Parathyroid adenoma (tissue), 2 donors: ENCODE data around the gene TFDP1.
A peak's percentile ranks its signal among the peaks of the same experiment; 100 is the strongest.

Source experiments
- H2AFZ ChIP-seq: fragments of 300-600 bp; sonication (generic); one replicate; pipeline ENCODE4 v1.7.0; 2017; ENCODE audit warnings: antibody characterized with exemption, mild to moderate bottlenecking
- H3K27ac ChIP-seq: fragments of 300-600 bp; sonication (generic); one replicate; pipeline ENCODE4 v1.7.0; 2017
- H3K27me3 ChIP-seq: fragments of 300-600 bp; sonication (generic); one replicate; pipeline ENCODE4 v1.7.0; 2017; ENCODE audit warnings: low read length; ENCODE audit not compliant: control insufficient read depth, insufficient read depth
- H3K36me3 ChIP-seq: fragments of 300-600 bp; sonication (generic); one replicate; pipeline ENCODE4 v1.7.0; 2017; ENCODE audit warnings: low read length; ENCODE audit not compliant: control insufficient read depth, insufficient read depth
- H3K4me1 ChIP-seq: fragments of 300-600 bp; sonication (generic); one replicate; pipeline ENCODE4 v1.7.0; 2017; ENCODE audit warnings: control low read depth
- H3K4me2 ChIP-seq: fragments of 300-600 bp; sonication (generic); one replicate; pipeline ENCODE4 v1.7.0; 2017; ENCODE audit warnings: low read length
- H3K4me3 ChIP-seq: fragments of 300-600 bp; sonication (generic); one replicate; pipeline ENCODE4 v1.7.0; 2017; ENCODE audit warnings: low read depth, low read length
- H3K79me2 ChIP-seq: fragments of 300-600 bp; sonication (generic); one replicate; pipeline ENCODE4 v1.7.0; 2017; ENCODE audit warnings: control low read depth
- H3K9ac ChIP-seq: fragments of 300-600 bp; sonication (generic); one replicate; pipeline ENCODE4 v1.7.0; 2017; ENCODE audit warnings: mild to moderate bottlenecking
- H3K9me3 ChIP-seq: fragments of 300-600 bp; sonication (generic); one replicate; pipeline ENCODE4 v1.7.0; 2017; ENCODE audit warnings: low read length; ENCODE audit not compliant: control insufficient read depth
- TF ChIP-seq, protein P1 (sequence below): fragments of 300-600 bp; sonication (generic); IDR thresholded peaks from one replicate; pipeline ENCODE4 v1.7.0; 2017; ENCODE audit warnings: antibody characterized with exemption, mild to moderate bottlenecking
- donor health status: primary hyperparathyroidism.

TFDP1 gene

DNA sequence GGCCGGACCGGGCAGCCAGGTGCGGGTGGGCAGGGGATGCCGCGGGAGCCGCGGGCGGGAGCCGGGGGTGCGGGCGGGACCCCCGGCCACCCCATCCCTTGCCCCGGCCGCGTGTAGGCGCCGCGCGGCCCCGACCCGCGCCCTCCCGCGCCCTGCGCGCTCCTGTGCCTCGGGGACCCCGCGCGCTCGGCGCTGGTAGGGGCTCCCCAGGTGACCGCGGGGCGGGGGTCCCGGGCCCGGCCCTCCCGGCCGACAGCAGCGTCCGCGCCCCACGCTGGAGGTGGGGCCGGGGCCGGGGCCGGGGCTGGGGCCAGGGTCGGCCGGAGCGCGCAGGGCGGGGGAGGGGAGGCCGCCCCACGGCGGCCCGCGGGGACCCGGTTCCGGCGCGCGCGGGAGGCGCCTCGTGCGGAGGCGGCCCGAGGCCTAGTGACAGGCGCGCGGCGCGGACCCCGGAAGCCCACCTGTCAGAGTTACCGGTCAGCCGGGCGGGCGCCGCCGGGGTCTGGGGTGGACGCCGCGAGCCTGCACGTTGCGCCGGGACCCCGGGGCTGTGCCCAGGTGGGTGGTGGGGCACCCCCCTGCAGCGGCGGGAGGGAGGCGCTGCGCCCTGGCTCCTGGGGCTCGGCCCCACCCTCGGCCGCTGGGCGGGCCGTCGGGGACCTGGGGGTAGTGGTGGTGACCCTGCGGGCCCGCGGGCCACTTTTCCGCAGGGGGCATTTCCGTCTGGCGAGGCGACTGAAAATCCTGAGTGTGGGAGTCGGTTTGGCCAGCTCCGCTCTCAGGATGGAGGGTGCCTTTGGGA, 518 bp downstream of the TFDP1 start:
- peaks cover 3% of the 10 kb centered on the region for H3K79me2 ChIP-seq
- H3K4me1 ChIP-seq, result no peaks in the 10 kb centered on the region
- no peak overlapping the region for H3K4me3 ChIP-seq
- TF ChIP-seq, protein P1, sequence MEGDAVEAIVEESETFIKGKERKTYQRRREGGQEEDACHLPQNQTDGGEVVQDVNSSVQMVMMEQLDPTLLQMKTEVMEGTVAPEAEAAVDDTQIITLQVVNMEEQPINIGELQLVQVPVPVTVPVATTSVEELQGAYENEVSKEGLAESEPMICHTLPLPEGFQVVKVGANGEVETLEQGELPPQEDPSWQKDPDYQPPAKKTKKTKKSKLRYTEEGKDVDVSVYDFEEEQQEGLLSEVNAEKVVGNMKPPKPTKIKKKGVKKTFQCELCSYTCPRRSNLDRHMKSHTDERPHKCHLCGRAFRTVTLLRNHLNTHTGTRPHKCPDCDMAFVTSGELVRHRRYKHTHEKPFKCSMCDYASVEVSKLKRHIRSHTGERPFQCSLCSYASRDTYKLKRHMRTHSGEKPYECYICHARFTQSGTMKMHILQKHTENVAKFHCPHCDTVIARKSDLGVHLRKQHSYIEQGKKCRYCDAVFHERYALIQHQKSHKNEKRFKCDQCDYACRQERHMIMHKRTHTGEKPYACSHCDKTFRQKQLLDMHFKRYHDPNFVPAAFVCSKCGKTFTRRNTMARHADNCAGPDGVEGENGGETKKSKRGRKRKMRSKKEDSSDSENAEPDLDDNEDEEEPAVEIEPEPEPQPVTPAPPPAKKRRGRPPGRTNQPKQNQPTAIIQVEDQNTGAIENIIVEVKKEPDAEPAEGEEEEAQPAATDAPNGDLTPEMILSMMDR, result no peak
- H3K27ac ChIP-seq, result no peak overlapping the region
- no peak overlapping the region for H2AFZ ChIP-seq
- H3K9ac ChIP-seq, result no peak overlapping the region
- no peaks in the 10 kb centered on the region for H3K27me3 ChIP-seq
- H3K36me3 ChIP-seq, result no peaks in the 10 kb centered on the region
- H3K4me2 ChIP-seq, result peak overlapping the region; percentile 73
- H3K9me3 ChIP-seq, result no peaks in the 10 kb centered on the region

DNA sequence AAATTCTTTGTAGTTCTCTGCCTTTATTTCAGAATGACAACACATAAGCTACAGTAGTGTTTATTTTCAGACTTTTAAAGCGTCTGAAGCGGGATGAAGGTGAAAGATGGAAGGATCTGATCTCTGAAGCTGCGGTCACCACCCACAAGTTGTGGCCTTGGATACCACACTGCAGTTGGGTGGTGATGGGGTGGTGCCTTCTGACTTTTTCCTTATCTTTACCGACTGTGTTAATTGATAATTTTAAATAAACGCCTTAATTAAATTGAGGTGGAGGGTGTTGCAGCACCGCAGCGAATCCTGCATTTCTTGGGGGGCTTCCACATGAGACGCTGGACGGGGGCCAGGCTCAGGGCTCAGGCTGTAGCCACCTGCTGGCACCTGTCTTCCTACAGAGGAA, 1.3 kb downstream of the TFDP1 start:
- Histone ChIP-seq H3K4me1 (no peaks in the 10 kb centered on the region), H3K27me3 (no peaks in the 10 kb centered on the region), H2AFZ (no peak overlapping the region), H3K27ac (no peak overlapping the region), H3K4me3 (no peak overlapping the region), H3K9ac (no peak overlapping the region), H3K36me3 (no peaks in the 10 kb centered on the region), H3K9me3 (no peaks in the 10 kb centered on the region), H3K79me2 (peaks cover 3% of the 10 kb centered on the region), H3K4me2 (peak overlapping the region; percentile 73)
- TF ChIP-seq, protein P1, result no peak

DNA sequence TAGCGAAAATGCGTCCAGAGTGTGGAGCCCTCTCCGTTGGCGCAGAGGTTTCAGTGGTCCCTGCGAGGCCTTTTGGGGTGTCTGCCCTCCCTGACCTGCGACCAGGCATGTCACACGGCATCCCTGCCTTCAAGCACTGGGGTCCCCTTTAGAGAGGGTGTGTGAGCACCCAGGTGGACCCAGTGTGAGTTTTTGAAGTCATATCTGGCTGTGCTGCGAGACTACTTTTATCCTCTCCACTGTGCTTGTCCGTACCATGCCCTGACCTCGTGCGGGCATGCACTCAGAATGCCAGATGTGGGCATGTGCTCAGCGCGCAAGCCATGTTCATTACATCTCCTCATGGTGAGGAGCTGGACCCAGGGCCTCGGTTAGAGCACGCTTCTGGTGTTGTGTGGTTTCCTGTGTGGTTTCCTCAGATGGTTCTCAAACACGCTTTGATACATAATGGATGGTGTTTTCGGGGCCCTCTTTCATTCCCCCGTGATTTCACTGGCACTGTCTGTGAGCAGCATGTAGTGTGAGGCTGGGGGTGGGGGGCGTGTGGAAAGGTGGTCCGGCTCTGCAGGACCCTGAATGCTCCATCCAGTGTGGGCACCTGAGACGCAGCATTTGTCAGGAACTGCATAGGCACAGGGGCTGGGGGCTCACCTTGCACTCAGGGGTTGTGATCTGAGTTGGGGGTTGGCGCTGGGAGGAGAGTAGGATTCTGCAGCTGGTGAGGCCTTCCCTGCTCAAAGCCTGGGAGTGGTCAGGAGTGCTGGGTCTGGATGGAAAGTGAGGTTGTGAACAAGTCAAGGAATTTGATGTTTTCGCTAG, 2.3 kb downstream of the TFDP1 start:
- Histone ChIP-seq H3K27me3 (no peaks in the 10 kb centered on the region), H3K4me2 (no peak overlapping the region), H3K9ac (no peak overlapping the region), H3K4me3 (no peak overlapping the region), H3K79me2 (peaks cover 3% of the 10 kb centered on the region), H2AFZ (no peak overlapping the region), H3K36me3 (no peaks in the 10 kb centered on the region), H3K4me1 (no peaks in the 10 kb centered on the region), H3K9me3 (no peaks in the 10 kb centered on the region), H3K27ac (no peak overlapping the region)
- TF ChIP-seq, protein P1, result no peak

DNA sequence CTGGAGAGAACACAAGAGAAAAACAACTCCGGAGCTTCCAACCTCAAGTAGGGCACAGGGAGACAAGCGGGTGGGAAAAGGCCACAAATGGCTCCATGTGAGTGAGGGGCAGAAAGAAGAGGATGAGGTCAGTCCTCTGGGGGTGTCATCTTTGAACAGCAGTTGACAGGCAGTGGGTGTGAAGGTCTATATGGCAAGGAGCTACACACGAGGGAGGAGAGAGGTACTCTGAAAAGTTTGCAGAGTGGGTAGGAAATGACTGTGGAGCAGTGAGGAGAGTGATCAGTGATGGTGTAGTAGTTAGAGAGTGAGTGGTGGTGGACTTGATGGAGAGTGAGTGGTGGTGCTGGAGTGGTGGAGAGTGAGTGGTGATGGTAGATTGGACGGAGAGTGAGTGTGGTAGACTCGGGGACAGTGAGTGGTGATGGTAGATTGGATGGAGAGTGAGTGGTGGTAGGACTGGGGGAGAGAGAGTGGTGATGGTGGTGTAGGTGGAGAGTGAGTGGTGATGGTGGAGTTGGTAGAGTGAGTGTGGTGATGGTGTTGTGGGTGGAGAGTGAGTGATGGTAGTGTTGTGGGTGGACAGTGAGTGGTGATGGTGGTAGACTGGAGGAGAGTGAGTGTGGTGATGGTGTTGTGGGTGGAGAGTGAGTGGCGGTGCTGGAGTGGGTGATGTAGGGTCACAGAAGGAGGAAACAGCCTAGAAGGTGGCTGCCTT, 4.0 kb downstream of the TFDP1 start:
- TF ChIP-seq, protein P1, result no peak
- Histone ChIP-seq H3K4me3 (no peak overlapping the region), H2AFZ (no peak overlapping the region), H3K27me3 (no peaks in the 10 kb centered on the region), H3K79me2 (peaks cover 3% of the 10 kb centered on the region), H3K4me2 (no peak overlapping the region), H3K9me3 (no peaks in the 10 kb centered on the region), H3K36me3 (no peaks in the 10 kb centered on the region), H3K9ac (no peak overlapping the region), H3K4me1 (no peaks in the 10 kb centered on the region), H3K27ac (no peak overlapping the region)
